Large intestine (tissue), 12 donors: Measurements from ENCODE around the gene SLC38A4. TPM values are rescaled to one million over a fixed set of nuclear protein-coding genes. Genes with fewer than 3 reads are reported as not detected.
"Not testable (repeated sequence)": the region's sequence is repeated elsewhere in the genome, so short reads cannot be mapped to it uniquely, and the experiment has no call there.

Experiments
- DNase-seq, 2 donors: peaks; one replicate each; pipeline versions ENCODE4 v3.0.0 to v3.0.0-alpha.2; 2013
- H3K27ac ChIP-seq: one replicate; pipeline ENCODE4 v1.5.1; 2013; ENCODE audit warnings: low read length
- H3K27me3 ChIP-seq: 2 replicates; pipeline ENCODE4 v1.6.1; 2013; ENCODE audit warnings: low read length; ENCODE audit not compliant: control insufficient read depth, insufficient read depth
- H3K36me3 ChIP-seq: 2 replicates; pipeline ENCODE4 v1.6.1; 2013; ENCODE audit warnings: low read length; ENCODE audit not compliant: control insufficient read depth, insufficient read depth
- H3K4me1 ChIP-seq: one replicate; pipeline ENCODE4 v1.6.1; 2013; ENCODE audit warnings: low read length; ENCODE audit not compliant: control insufficient read depth, insufficient read depth
- H3K4me3 ChIP-seq: one replicate; pipeline ENCODE4 v1.5.1; 2013; ENCODE audit warnings: low read length
- H3K9me3 ChIP-seq: one replicate; pipeline ENCODE4 v1.6.1; 2013; ENCODE audit warnings: mild to moderate bottlenecking, low read depth, low read length, moderate library complexity; ENCODE audit not compliant: control insufficient read depth
- WGBS: methylation state at CpG from one replicate; pipeline ENCODE4 v1.1.5; 2013; ENCODE audit warnings: low lambda C conversion rate; ENCODE audit not compliant: insufficient coverage; 5-methylcytosine and 5-hydroxymethylcytosine counted together
- long read RNA-seq, 11 donors: transcript quantifications; one replicate each; lab custom pipeline, GENCODE V29; 2026
- polyA plus RNA-seq: library from polyadenylated mRNA; unstranded; fragments of 120-200 nt; gene quantifications from one replicate; pipeline ENCODE4 v1.2.1, GENCODE V29; 2013

Gene SLC38A4
- polyA plus RNA-seq = 1.3 TPM
- long read RNA-seq, donor 1 = 0 reads
- long read RNA-seq, donor 2 = 0 reads
- long read RNA-seq, donor 3 = 0 reads
- long read RNA-seq, donor 4 = 0 reads
- long read RNA-seq, donor 5, partial matches to known transcripts = 0 of 3 reads
- long read RNA-seq, donor 5, other reads (novel, unspliced or antisense) = 0 of 3 reads
- long read RNA-seq, donor 6 = 0 reads
- long read RNA-seq, donor 7 = 0 reads
- long read RNA-seq, donor 8 = 0 reads
- long read RNA-seq, donor 9 = 0 reads
- long read RNA-seq, donor 10 = 0 reads
- long read RNA-seq, donor 11 = 0 reads

DNA sequence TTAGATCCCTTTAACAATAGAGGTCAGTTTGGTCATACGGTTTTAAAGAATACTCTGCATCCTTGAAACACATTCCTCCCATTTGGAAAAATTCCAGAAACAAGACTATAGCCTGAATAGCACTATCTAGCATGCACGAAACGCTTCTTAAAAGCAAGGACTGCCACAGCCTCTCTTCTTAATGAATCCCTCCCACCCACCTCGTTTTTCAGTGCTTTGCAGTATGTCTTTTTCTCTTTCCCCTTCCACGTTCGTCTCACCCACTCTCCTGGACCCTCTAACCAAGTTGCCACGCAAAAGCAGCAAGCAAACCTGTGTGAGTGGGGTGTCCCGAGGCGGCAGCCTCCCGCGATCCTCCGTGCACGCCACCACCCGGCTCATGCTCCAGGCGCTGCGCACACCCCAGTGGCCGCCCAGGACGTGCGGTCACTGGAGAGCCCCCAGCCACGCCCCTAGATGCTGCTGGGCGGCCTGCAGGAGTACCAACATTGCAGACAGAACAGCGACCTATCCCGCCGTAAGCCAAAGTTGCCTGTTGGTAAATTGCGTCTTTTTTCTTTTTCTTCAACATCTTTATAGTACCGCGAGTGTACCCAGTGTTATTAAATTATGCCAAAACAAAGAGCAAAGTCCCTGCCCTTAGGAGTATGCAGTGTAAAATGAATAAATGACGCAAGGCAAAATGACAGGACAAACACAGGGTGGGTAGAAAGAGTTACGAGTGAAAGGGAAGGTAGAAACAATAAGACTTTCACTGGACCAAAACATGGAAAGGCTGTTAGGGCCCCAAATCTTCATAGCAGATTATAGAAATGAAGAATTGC lies at the start of gene SLC38A4:
Gene SLC38A4, minus strand, starts transcription at position 407 of the 824 bp plus-strand sequence. CDS start 32,926 bp downstream, outside the sequence.
- Histone ChIP-seq H3K4me3 (peak within 1 kb of the TSS; percentile 5), H3K36me3 (no peaks in the 10 kb centered on the region), H3K4me1 (no peaks in the 10 kb centered on the region), H3K27me3 (peaks cover 28% of the 10 kb centered on the region), H3K27ac (no peak within 1 kb of the TSS), H3K9me3 (no peaks in the 10 kb centered on the region)
- peak; percentile 30 to 47 for DNase-seq
- 9% methylated on average over 6 of the region's 29 CpGs for WGBS

- no peak overlapping the region for H3K27ac ChIP-seq
- H3K4me3 ChIP-seq = no peak overlapping the region
- H3K4me1 ChIP-seq = no peaks in the 10 kb centered on the region
- H3K9me3 ChIP-seq = no peaks in the 10 kb centered on the region
- WGBS = no CpG with 5 or more reads among the region's 1 CpG
- H3K27me3 ChIP-seq = no peaks in the 10 kb centered on the region
- no peak for DNase-seq
- no peaks in the 10 kb centered on the region for H3K36me3 ChIP-seq
Observed at GRCh38 chr12:46875095-46875494, 49.3 kb upstream of the SLC38A4 start.

DNA sequence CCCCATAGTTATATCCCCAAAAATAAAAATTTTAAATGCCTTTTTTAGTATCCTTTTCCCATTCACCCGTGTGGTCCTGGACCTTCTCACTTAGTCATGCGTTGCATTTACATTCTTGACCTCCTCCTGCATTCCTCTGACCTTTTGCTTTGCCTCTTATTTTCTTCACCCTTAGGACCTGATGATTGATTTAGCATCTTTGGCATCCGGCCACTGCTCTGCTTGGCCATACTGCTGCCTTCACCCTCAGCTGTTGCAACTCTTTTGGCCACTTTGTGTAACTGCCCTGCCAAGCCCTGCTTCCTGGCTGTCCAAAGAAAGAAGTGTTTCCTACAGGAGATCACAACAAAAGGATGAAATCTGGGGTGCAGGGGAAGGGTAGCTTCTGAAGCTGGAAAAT lies 48.8 kb upstream of the SLC38A4 start:
- Histone ChIP-seq H3K4me3 (no peak overlapping the region), H3K27ac (no peak overlapping the region), H3K36me3 (no peaks in the 10 kb centered on the region), H3K4me1 (no peaks in the 10 kb centered on the region), H3K27me3 (no peaks in the 10 kb centered on the region), H3K9me3 (no peaks in the 10 kb centered on the region)
- no peak for DNase-seq
- WGBS = 79% methylated on average over 2 of the region's 3 CpGs

GRCh38 chr12:46872135-46872534 lies 46.3 kb upstream of the SLC38A4 start:
- H3K4me3 ChIP-seq = no peak overlapping the region
- H3K4me1 ChIP-seq = no peaks in the 10 kb centered on the region
- no peaks in the 10 kb centered on the region for H3K27me3 ChIP-seq
- no peaks in the 10 kb centered on the region for H3K36me3 ChIP-seq
- DNase-seq = no peak
- no peaks in the 10 kb centered on the region for H3K9me3 ChIP-seq
- no peak overlapping the region for H3K27ac ChIP-seq
- WGBS = 90% methylated on average over 2 of the region's 4 CpGs

GRCh38 chr12:46865311-46865710 lies 39.5 kb upstream of the SLC38A4 start:
- no peaks in the 10 kb centered on the region for H3K9me3 ChIP-seq
- H3K36me3 ChIP-seq = no peaks in the 10 kb centered on the region
- no peak for DNase-seq
- no peaks in the 10 kb centered on the region for H3K27me3 ChIP-seq
- H3K4me1 ChIP-seq = no peaks in the 10 kb centered on the region
- H3K27ac ChIP-seq = no peak overlapping the region
- no peak overlapping the region for H3K4me3 ChIP-seq

- no peak overlapping the region for H3K4me3 ChIP-seq
- no peak for DNase-seq
- no peaks in the 10 kb centered on the region for H3K4me1 ChIP-seq
- H3K27ac ChIP-seq = no peak overlapping the region
- WGBS = 83% methylated on average over 4 of the region's 4 CpGs
- H3K27me3 ChIP-seq = no peaks in the 10 kb centered on the region
- H3K9me3 ChIP-seq = no peaks in the 10 kb centered on the region
- H3K36me3 ChIP-seq = no peaks in the 10 kb centered on the region
Observed at GRCh38 chr12:46858368-46858767, 32.6 kb upstream of the SLC38A4 start.

- Histone ChIP-seq H3K4me1 (no peaks in the 10 kb centered on the region), H3K27ac (no peak overlapping the region), H3K36me3 (no peaks in the 10 kb centered on the region), H3K27me3 (no peaks in the 10 kb centered on the region), H3K9me3 (no peaks in the 10 kb centered on the region), H3K4me3 (no peak overlapping the region)
- DNase-seq = no peak
Observed at GRCh38 chr12:46857486-46857885, 31.7 kb upstream of the SLC38A4 start.

GRCh38 chr12:46855760-46856159 lies 30.0 kb upstream of the SLC38A4 start:
- DNase-seq = no peak
- H3K4me1 ChIP-seq = no peaks in the 10 kb centered on the region
- 80% methylated on average over 2 of the region's 2 CpGs for WGBS
- H3K27ac ChIP-seq = no peak overlapping the region
- no peak overlapping the region for H3K4me3 ChIP-seq
- H3K27me3 ChIP-seq = no peaks in the 10 kb centered on the region
- H3K36me3 ChIP-seq = no peaks in the 10 kb centered on the region
- no peaks in the 10 kb centered on the region for H3K9me3 ChIP-seq

DNA sequence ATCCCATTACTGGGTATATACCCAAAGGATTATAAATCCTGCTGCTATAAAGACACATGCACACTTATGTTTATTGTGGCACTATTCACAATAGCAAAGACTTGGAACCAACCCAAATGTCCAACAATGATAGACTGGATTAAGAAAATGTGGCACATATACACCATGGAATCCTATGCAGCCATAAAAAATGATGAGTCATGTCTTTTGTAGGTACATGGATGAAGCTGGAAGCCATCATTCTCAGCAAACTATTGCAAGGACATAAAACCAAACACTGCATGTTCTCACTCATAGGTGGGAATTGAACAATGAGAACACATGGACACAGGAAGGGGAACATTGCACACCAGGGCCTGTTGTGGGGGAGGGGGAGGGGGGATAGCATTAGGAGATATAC lies 28.4 kb upstream of the SLC38A4 start:
- not testable (repeated sequence) for H3K36me3 ChIP-seq, H3K27ac ChIP-seq, H3K9me3 ChIP-seq, H3K4me3 ChIP-seq, H3K4me1 ChIP-seq, DNase-seq, H3K27me3 ChIP-seq

GRCh38 chr12:46848792-46849191 lies 23.0 kb upstream of the SLC38A4 start:
- no CpG with 5 or more reads among the region's 8 CpGs for WGBS
- not testable (repeated sequence) for H3K27ac ChIP-seq, H3K36me3 ChIP-seq, H3K4me3 ChIP-seq, H3K9me3 ChIP-seq, DNase-seq, H3K27me3 ChIP-seq, H3K4me1 ChIP-seq

- no peak overlapping the region for H3K27ac ChIP-seq
- no peaks in the 10 kb centered on the region for H3K27me3 ChIP-seq
- no peaks in the 10 kb centered on the region for H3K36me3 ChIP-seq
- H3K4me1 ChIP-seq = no peaks in the 10 kb centered on the region
- 100% methylated on average over 1 of the region's 1 CpG for WGBS
- H3K9me3 ChIP-seq = no peaks in the 10 kb centered on the region
- DNase-seq = no peak
- H3K4me3 ChIP-seq = no peak overlapping the region
Observed at GRCh38 chr12:46847001-46847400, 21.2 kb upstream of the SLC38A4 start.
